H9 (cell line): ENCODE measurements around the gene TRH. TPM values are rescaled to one million over a fixed set of nuclear protein-coding genes. Genes with fewer than 3 reads are reported as not detected.
"Not testable (repeated sequence)": the region's sequence is repeated elsewhere in the genome, so short reads cannot be mapped to it uniquely, and the experiment has no call there.

ENCODE experiments used
- DNase-seq: peaks from one replicate; pipeline ENCODE4 v3.0.0-alpha.2; 2017
- H2AFZ ChIP-seq: one replicate; pipeline ENCODE4 v1.6.1; 2013; ENCODE audit warnings: mild to moderate bottlenecking, low read length, control low read depth, moderate library complexity
- H2AK5ac ChIP-seq: 2 replicates; pipeline ENCODE4 v1.6.1; 2013; ENCODE audit warnings: low read length, control low read depth, mixed read lengths; ENCODE audit not compliant: insufficient read length
- H2BK120ac ChIP-seq: one replicate; pipeline ENCODE4 v1.6.1; 2013; ENCODE audit warnings: low read depth, mild to moderate bottlenecking, low read length, control low read depth, inconsistent platforms; ENCODE audit not compliant: poor library complexity, severe bottlenecking
- H2BK12ac ChIP-seq: 2 replicates; pipeline ENCODE4 v1.6.1; 2013; ENCODE audit warnings: low read length, control low read depth, mixed read lengths, low read depth; ENCODE audit not compliant: insufficient read length
- H2BK15ac ChIP-seq: 2 replicates; pipeline ENCODE4 v1.6.1; 2013; ENCODE audit warnings: low read depth, low read length, control low read depth
- H2BK20ac ChIP-seq: one replicate; pipeline ENCODE4 v1.6.1; 2013; ENCODE audit warnings: low read depth, mild to moderate bottlenecking, low read length, control low read depth, inconsistent platforms; ENCODE audit not compliant: poor library complexity, severe bottlenecking
- H2BK5ac ChIP-seq: 2 replicates; pipeline ENCODE4 v1.6.1; 2013; ENCODE audit warnings: low read length, control low read depth, mixed read lengths; ENCODE audit not compliant: insufficient read length
- H3K14ac ChIP-seq: 2 replicates; pipeline ENCODE4 v1.6.1; 2013; ENCODE audit warnings: low read length, control low read depth; ENCODE audit not compliant: insufficient read depth
- H3K18ac ChIP-seq: 2 replicates; pipeline ENCODE4 v1.6.1; 2013; ENCODE audit warnings: low read depth, mild to moderate bottlenecking, mixed read lengths, low read length, control low read depth; ENCODE audit not compliant: insufficient read length
- H3K23ac ChIP-seq: 2 replicates; pipeline ENCODE4 v1.6.1; 2013; ENCODE audit warnings: low read length, control low read depth, mixed read lengths, low read depth; ENCODE audit not compliant: insufficient read length
- H3K23me2 ChIP-seq: 2 replicates; pipeline ENCODE4 v1.6.1; 2013; ENCODE audit warnings: low read depth, mild to moderate bottlenecking, mixed read lengths, low read length, control low read depth; ENCODE audit not compliant: insufficient read length, poor library complexity, severe bottlenecking
- H3K27ac ChIP-seq: 2 replicates; pipeline ENCODE4 v1.5.1; 2013; ENCODE audit warnings: low read length, control low read depth, mixed read lengths, low read depth; ENCODE audit not compliant: insufficient read length
- H3K27me3 ChIP-seq: 2 replicates; pipeline ENCODE4 v1.6.1; 2013; ENCODE audit warnings: low read length, control low read depth, inconsistent platforms; ENCODE audit not compliant: insufficient read depth
- H3K4ac ChIP-seq: 2 replicates; pipeline ENCODE4 v1.6.1; 2013; ENCODE audit warnings: low read depth, mild to moderate bottlenecking, control low read depth, inconsistent platforms, low read length, moderate library complexity
- H3K4me1 ChIP-seq: 2 replicates; pipeline ENCODE4 v1.6.1; 2013; ENCODE audit warnings: low read length, control low read depth, inconsistent platforms; ENCODE audit not compliant: insufficient read depth
- H3K4me2 ChIP-seq: 2 replicates; pipeline ENCODE4 v1.6.1; 2013; ENCODE audit warnings: low read length, control low read depth, mixed read lengths; ENCODE audit not compliant: insufficient read length, insufficient read depth
- H3K56ac ChIP-seq: 2 replicates; pipeline ENCODE4 v1.6.1; 2013; ENCODE audit warnings: low read depth, mild to moderate bottlenecking, mixed read lengths, low read length, control low read depth; ENCODE audit not compliant: insufficient read length
- H3K79me1 ChIP-seq: 2 replicates; pipeline ENCODE4 v1.6.1; 2013; ENCODE audit warnings: low read depth, mild to moderate bottlenecking, moderate library complexity, low read length, control low read depth, inconsistent platforms; ENCODE audit not compliant: insufficient read depth, poor library complexity, severe bottlenecking
- H3K79me2 ChIP-seq: 2 replicates; pipeline ENCODE4 v1.6.1; 2013; ENCODE audit warnings: low read length, control low read depth, inconsistent platforms; ENCODE audit not compliant: insufficient read depth
- H3K9ac ChIP-seq: 2 replicates; pipeline ENCODE4 v1.6.1; 2013; ENCODE audit warnings: low read length, control low read depth, mixed read lengths; ENCODE audit not compliant: insufficient read length; ENCODE audit errors: extremely low read depth
- H3K9me3 ChIP-seq: one replicate; pipeline ENCODE4 v1.6.1; 2013; ENCODE audit warnings: low read depth, low read length, inconsistent platforms; ENCODE audit not compliant: control insufficient read depth
- H3T11ph ChIP-seq: one replicate; pipeline ENCODE4 v1.6.1; 2013; ENCODE audit warnings: mild to moderate bottlenecking, low read length, control low read depth, inconsistent platforms
- H4K20me1 ChIP-seq: one replicate; pipeline ENCODE4 v1.6.1; 2013; ENCODE audit not compliant: control insufficient read depth, insufficient read length, insufficient read depth
- H4K5ac ChIP-seq: 2 replicates; pipeline ENCODE4 v1.6.1; 2013; ENCODE audit warnings: low read depth, mild to moderate bottlenecking, mixed read lengths, low read length, control low read depth; ENCODE audit not compliant: insufficient read length
- H4K8ac ChIP-seq: replicated peaks from 2 replicates; pipeline ENCODE4 v1.6.1; 2013; ENCODE audit warnings: low read length, control low read depth, mixed read lengths, low read depth; ENCODE audit not compliant: insufficient read length
- H4K91ac ChIP-seq: 2 replicates; pipeline ENCODE4 v1.6.1; 2013; ENCODE audit warnings: low read depth, mild to moderate bottlenecking, moderate library complexity, mixed read lengths, low read length, control low read depth; ENCODE audit not compliant: insufficient read length
- H3K27ac Mint-ChIP-seq, 3 experiments: 2 replicates in 2 of 3; 3 replicates in 1 of 3; pipeline ENCODE4 v1.8.0; 2020 to 2021; ENCODE audit warnings: mixed read lengths in 3 of 3, mild to moderate bottlenecking in 1 of 3, moderate library complexity in 1 of 3
- H3K27me3 Mint-ChIP-seq: 2 replicates; pipeline ENCODE4 v1.8.0; 2021; ENCODE audit warnings: low read depth, mild to moderate bottlenecking, moderate library complexity, mixed read lengths
- H3K36me3 Mint-ChIP-seq, 3 experiments: 2 replicates in 2 of 3; 3 replicates in 1 of 3; pipeline ENCODE4 v1.8.0; 2020 to 2021; ENCODE audit warnings: low read depth in 3 of 3, mixed read lengths in 3 of 3; ENCODE audit not compliant: insufficient read depth in 1 of 3
- H3K4me1 Mint-ChIP-seq, 2 experiments: 2 replicates each; pipeline ENCODE4 v1.8.0; 2020; ENCODE audit warnings: mixed read lengths in 2 of 2
- H3K4me3 Mint-ChIP-seq, 2 experiments: 2 replicates in 1 of 2; 3 replicates in 1 of 2; pipeline ENCODE4 v1.8.0; 2020 to 2021; ENCODE audit warnings: mild to moderate bottlenecking in 2 of 2, mixed read lengths in 2 of 2, moderate library complexity in 1 of 2
- H3K9me3 Mint-ChIP-seq, 2 experiments: 2 replicates in 1 of 2; 3 replicates in 1 of 2; pipeline ENCODE4 v1.8.0; 2020; ENCODE audit warnings: mild to moderate bottlenecking in 2 of 2, mixed read lengths in 2 of 2, moderate library complexity in 1 of 2
- WGBS: extraction: QIAGEN DNeasy Blood & Tissue Kit; methylation state at CpG from one replicate; pipeline ENCODE4 v1.1.7; 2013; ENCODE audit warnings: missing lambda C conversion rate, low lambda C conversion rate, mixed read lengths; ENCODE audit not compliant: insufficient read length; ENCODE audit errors: extremely low coverage; 5-methylcytosine and 5-hydroxymethylcytosine counted together
- total RNA-seq: library from RNA; stranded (reverse); gene quantifications from 2 replicates; pipeline ENCODE4 v1.2.1, GENCODE V29; 2021
- TF ChIP-seq, protein P1 (sequence below): fragments of 200-600 bp; sonication (generic); conservative IDR thresholded peaks from 3 replicates; pipeline ENCODE4 v1.8.0; 2021; ENCODE audit warnings: antibody characterized with exemption, mild to moderate bottlenecking

TRH gene
- total RNA-seq, 1 experiment from 2014 or later: not detected

DNA sequence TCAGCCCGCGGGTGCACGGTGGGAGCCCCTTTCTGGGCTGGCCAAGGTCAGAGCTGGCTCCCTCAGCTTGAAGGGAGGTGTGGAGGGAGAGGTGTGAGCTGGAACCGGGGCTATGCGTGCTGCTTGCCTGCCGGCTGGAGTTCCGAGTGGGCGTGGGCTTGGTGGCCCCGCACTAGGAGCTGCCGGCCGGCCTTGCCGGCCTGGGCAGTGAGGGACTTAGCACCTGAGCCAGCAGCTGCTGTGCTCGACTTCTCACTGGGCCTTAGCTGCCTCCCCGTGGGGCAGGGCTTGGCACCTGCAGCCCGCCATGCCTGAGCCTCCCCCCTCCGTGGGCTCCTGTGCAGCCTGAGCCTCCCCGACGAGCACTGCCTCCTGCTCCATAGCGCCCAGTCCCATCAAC lies 36.0 kb downstream of the TRH start:
- H2BK12ac ChIP-seq: no peak overlapping the region
- no peak overlapping the region for H3K14ac ChIP-seq
- H2AK5ac ChIP-seq: no peak overlapping the region
- no peak overlapping the region for H2BK15ac ChIP-seq
- no peak overlapping the region for H2BK20ac ChIP-seq
- H3T11ph ChIP-seq: no peak overlapping the region
- no peak overlapping the region for H2AFZ ChIP-seq
- no peak overlapping the region for H4K5ac ChIP-seq
- WGBS: no CpG with 5 or more reads among the region's 19 CpGs
- no peak overlapping the region for H3K9ac ChIP-seq
- no peak overlapping the region for H2BK5ac ChIP-seq
- H4K8ac ChIP-seq: no peak overlapping the region
- no peak overlapping the region for H4K91ac ChIP-seq
- no peaks in the 10 kb centered on the region for H3K79me2 ChIP-seq
- Mint-ChIP-seq H3K4me1 (no peaks in the 10 kb centered on the region; a peak in 2 of 4 replicates), H3K36me3 (peaks cover 0 to 3% (median 0%) of the 10 kb centered on the region in 3 experiments; a peak in 3 of 7 replicates), H3K27me3 (peaks cover 33% of the 10 kb centered on the region), H3K4me3 (no peak overlapping the region), H3K9me3 (peaks cover 3 to 7% of the 10 kb centered on the region in 2 experiments; a peak in 3 of 5 replicates), H3K27ac (no peak overlapping the region)
- H3K9me3 ChIP-seq: no peaks in the 10 kb centered on the region
- H2BK120ac ChIP-seq: no peak overlapping the region
- H3K18ac ChIP-seq: no peak overlapping the region
- H3K79me1 ChIP-seq: no peaks in the 10 kb centered on the region
- no peaks in the 10 kb centered on the region for H3K27me3 ChIP-seq
- no peak for DNase-seq
- H4K20me1 ChIP-seq: no peaks in the 10 kb centered on the region
- TF ChIP-seq, protein P1, sequence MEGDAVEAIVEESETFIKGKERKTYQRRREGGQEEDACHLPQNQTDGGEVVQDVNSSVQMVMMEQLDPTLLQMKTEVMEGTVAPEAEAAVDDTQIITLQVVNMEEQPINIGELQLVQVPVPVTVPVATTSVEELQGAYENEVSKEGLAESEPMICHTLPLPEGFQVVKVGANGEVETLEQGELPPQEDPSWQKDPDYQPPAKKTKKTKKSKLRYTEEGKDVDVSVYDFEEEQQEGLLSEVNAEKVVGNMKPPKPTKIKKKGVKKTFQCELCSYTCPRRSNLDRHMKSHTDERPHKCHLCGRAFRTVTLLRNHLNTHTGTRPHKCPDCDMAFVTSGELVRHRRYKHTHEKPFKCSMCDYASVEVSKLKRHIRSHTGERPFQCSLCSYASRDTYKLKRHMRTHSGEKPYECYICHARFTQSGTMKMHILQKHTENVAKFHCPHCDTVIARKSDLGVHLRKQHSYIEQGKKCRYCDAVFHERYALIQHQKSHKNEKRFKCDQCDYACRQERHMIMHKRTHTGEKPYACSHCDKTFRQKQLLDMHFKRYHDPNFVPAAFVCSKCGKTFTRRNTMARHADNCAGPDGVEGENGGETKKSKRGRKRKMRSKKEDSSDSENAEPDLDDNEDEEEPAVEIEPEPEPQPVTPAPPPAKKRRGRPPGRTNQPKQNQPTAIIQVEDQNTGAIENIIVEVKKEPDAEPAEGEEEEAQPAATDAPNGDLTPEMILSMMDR: no peak
- no peaks in the 10 kb centered on the region for H3K4me1 ChIP-seq
- H3K4ac ChIP-seq: no peak overlapping the region
- no peak overlapping the region for H3K4me2 ChIP-seq
- no peak overlapping the region for H3K27ac ChIP-seq
- no peak overlapping the region for H3K23ac ChIP-seq
- no peaks in the 10 kb centered on the region for H3K23me2 ChIP-seq
- H3K56ac ChIP-seq: no peak overlapping the region

DNA sequence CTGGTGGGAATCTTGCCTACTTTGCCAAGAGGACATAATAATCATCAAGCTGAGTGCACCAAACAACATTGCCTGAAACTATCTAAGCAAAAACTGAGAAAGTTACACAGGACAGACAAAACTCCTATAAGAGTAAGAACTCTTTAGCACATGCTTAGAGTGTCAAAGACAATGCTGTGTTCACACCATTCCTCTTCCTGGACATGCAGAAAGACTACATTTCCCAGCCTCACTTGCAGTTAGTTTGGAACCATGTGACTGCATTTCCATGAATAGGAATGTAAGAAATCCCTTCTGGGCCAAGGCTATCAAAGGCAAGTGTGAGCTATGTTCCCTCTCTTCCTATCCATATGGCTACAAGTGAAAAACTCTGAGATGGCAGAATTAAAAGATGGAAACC lies 37.6 kb downstream of the TRH start:
- H3K36me3 Mint-ChIP-seq, H3T11ph ChIP-seq, H4K5ac ChIP-seq, H3K9ac ChIP-seq, H3K14ac ChIP-seq, H3K79me2 ChIP-seq, H2BK5ac ChIP-seq, H3K4me2 ChIP-seq, DNase-seq, H4K8ac ChIP-seq, H2BK20ac ChIP-seq, H2BK12ac ChIP-seq, H3K79me1 ChIP-seq, H3K27ac Mint-ChIP-seq, H3K56ac ChIP-seq, H3K18ac ChIP-seq, H4K91ac ChIP-seq, H3K4me1 Mint-ChIP-seq, H3K4me1 ChIP-seq, H4K20me1 ChIP-seq, H3K4ac ChIP-seq, H3K9me3 ChIP-seq, H2AK5ac ChIP-seq, H2BK15ac ChIP-seq, H3K27ac ChIP-seq, H2AFZ ChIP-seq, H3K27me3 ChIP-seq, H3K9me3 Mint-ChIP-seq, H3K23ac ChIP-seq, H2BK120ac ChIP-seq, H3K23me2 ChIP-seq, H3K4me3 Mint-ChIP-seq: not testable (repeated sequence)
- H3K27me3 Mint-ChIP-seq: peaks cover 24% of the 10 kb centered on the region
